ENCODE data around the gene STRADA.

The STRADA gene

GRCh38 chr17:63701456-63701820 lies 40.2 kb downstream of the STRADA start:
- no peak for TF ChIP-seq GATA3 (IDR thresholded peaks at IDR 0.05; ENCODE audit: low read depth, low read length)
- TF ChIP-seq GATA2 (IDR thresholded peaks at IDR 0.05; ENCODE audit: low read depth, low read length), result no peak

- no peak for TF ChIP-seq GATA3 (IDR thresholded peaks at IDR 0.05; ENCODE audit: low read depth, low read length)
- TF ChIP-seq GATA2 (IDR thresholded peaks at IDR 0.05; ENCODE audit: low read depth, low read length), result no peak
Measured at GRCh38 chr17:63700528-63701455, 40.8 kb downstream of the STRADA start.

- TF ChIP-seq GATA3 (IDR thresholded peaks at IDR 0.05; ENCODE audit: low read depth, low read length), result no peak
- TF ChIP-seq GATA2 (IDR thresholded peaks at IDR 0.05; ENCODE audit: low read depth, low read length), result no peak
Measured at GRCh38 chr17:63699638-63700527, 41.7 kb downstream of the STRADA start, which contains the start of gene LIMD2. Gene LIMD2 (minus strand): TSS chr17:63700125. CDS start chr17:63699298, 827 bp downstream.

GRCh38 chr17:63698886-63699637 lies 42.5 kb downstream of the STRADA start:
- no peak for TF ChIP-seq GATA3 (IDR thresholded peaks at IDR 0.05; ENCODE audit: low read depth, low read length)
- TF ChIP-seq GATA2 (IDR thresholded peaks at IDR 0.05; ENCODE audit: low read depth, low read length), result no peak

GRCh38 chr17:63698381-63698885 lies 43.2 kb downstream of the STRADA start:
- TF ChIP-seq GATA2 (IDR thresholded peaks at IDR 0.05; ENCODE audit: low read depth, low read length) (no peak), GATA3 (IDR thresholded peaks at IDR 0.05; ENCODE audit: low read depth, low read length) (no peak)

- TF ChIP-seq GATA3 (IDR thresholded peaks at IDR 0.05; ENCODE audit: low read depth, low read length) (no peak), GATA2 (IDR thresholded peaks at IDR 0.05; ENCODE audit: low read depth, low read length) (no peak)
Measured at GRCh38 chr17:63697341-63698286, 44.0 kb downstream of the STRADA start.

GRCh38 chr17:63696381-63696961 lies 45.1 kb downstream of the STRADA start:
- no peak for TF ChIP-seq GATA3 (IDR thresholded peaks at IDR 0.05; ENCODE audit: low read depth, low read length)
- no peak for TF ChIP-seq GATA2 (IDR thresholded peaks at IDR 0.05; ENCODE audit: low read depth, low read length)

- TF ChIP-seq GATA2 (IDR thresholded peaks at IDR 0.05; ENCODE audit: low read depth, low read length) (no peak), GATA3 (IDR thresholded peaks at IDR 0.05; ENCODE audit: low read depth, low read length) (no peak)
Measured at GRCh38 chr17:63695889-63696288, 45.7 kb downstream of the STRADA start.

- TF ChIP-seq GATA3 (IDR thresholded peaks at IDR 0.05; ENCODE audit: low read depth, low read length), result no peak
Measured at GRCh38 chr17:63694950-63695773, 46.4 kb downstream of the STRADA start.

GRCh38 chr17:63694229-63694949 lies 47.2 kb downstream of the STRADA start:
- TF ChIP-seq GATA2 (IDR thresholded peaks at IDR 0.05; ENCODE audit: low read depth, low read length), result no peak
- no peak for TF ChIP-seq GATA3 (IDR thresholded peaks at IDR 0.05; ENCODE audit: low read depth, low read length)

All from SH-SY5Y (cell line).